ENCODE results near the gene CD276.
"Not testable (repeated sequence)": the region's sequence is repeated elsewhere in the genome, so short reads cannot be mapped to it uniquely, and the experiment has no call there.

CD276 gene

DNA sequence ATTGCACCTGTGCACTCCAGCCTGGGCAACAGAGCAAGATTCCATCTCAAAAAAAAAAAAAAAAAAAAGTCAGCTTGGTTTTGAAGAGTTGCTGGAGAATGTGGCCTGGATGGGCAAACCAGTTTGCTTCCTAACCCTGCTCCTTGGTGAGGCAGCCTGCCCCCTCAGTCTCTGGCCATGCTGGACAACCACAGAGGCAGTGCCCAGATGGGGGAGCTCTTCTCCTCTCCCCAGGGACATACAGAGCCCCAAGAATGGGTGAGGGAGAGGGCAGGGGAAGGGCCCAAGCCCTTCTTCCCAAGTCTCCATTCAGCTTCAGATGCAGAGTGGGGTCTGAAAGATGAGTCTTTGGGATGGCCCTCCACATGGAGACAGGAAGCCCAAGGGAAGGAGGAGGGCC lies 27.9 kb downstream of the CD276 start:
- H3K36me3 ChIP-seq (ENCODE audit: insufficient read depth, low read length), result peaks cover 61% of the 10 kb centered on the region

GRCh38 chr15:73714695-73715301 lies 30.6 kb downstream of the CD276 start:
- Histone ChIP-seq H3K4me3 (ENCODE audit: low read length) (no peak overlapping the region), H3K9me3 (ENCODE audit: insufficient read depth, low read depth, low read length) (no peaks in the 10 kb centered on the region), H3K4me1 (ENCODE audit: insufficient read depth, low read length) (no peaks in the 10 kb centered on the region), H3K27ac (ENCODE audit: low read depth, low read length) (no peak overlapping the region), H3K27me3 (ENCODE audit: insufficient read depth, low read length) (no peaks in the 10 kb centered on the region), H3K36me3 (ENCODE audit: insufficient read depth, low read length) (peaks cover 38% of the 10 kb centered on the region), H3K9ac (ENCODE audit: low read depth, low read length) (no peak overlapping the region)
- 96% methylated on average over 5 of the region's 5 CpGs for WGBS

More for the DNA sequence above, 27.9 kb downstream of the CD276 start:
- Histone ChIP-seq H3K4me1 (ENCODE audit: insufficient read depth, low read length) (no peaks in the 10 kb centered on the region), H3K9me3 (ENCODE audit: insufficient read depth, low read depth, low read length) (no peaks in the 10 kb centered on the region), H3K27ac (ENCODE audit: low read depth, low read length) (no peak overlapping the region), H3K9ac (ENCODE audit: low read depth, low read length) (no peak overlapping the region), H3K27me3 (ENCODE audit: insufficient read depth, low read length) (no peaks in the 10 kb centered on the region), H3K4me3 (ENCODE audit: low read length) (no peak overlapping the region)

- no peak overlapping the region for H3K27ac ChIP-seq (ENCODE audit: low read depth, low read length)
- peaks cover 32% of the 10 kb centered on the region for H3K36me3 ChIP-seq (ENCODE audit: insufficient read depth, low read length)
- H3K4me3 ChIP-seq (ENCODE audit: low read length), result no peak overlapping the region
- WGBS, result 92% methylated on average over 3 of the region's 3 CpGs
- no peaks in the 10 kb centered on the region for H3K27me3 ChIP-seq (ENCODE audit: insufficient read depth, low read length)
- H3K4me1 ChIP-seq (ENCODE audit: insufficient read depth, low read length), result no peaks in the 10 kb centered on the region
- H3K9me3 ChIP-seq (ENCODE audit: insufficient read depth, low read depth, low read length), result no peaks in the 10 kb centered on the region
- no peak overlapping the region for H3K9ac ChIP-seq (ENCODE audit: low read depth, low read length)
Observed at GRCh38 chr15:73715417-73715816, 31.2 kb downstream of the CD276 start.

GRCh38 chr15:73716417-73716816 lies 32.2 kb downstream of the CD276 start:
- 89% methylated on average over 6 of the region's 6 CpGs for WGBS
- Histone ChIP-seq H3K9me3 (ENCODE audit: insufficient read depth, low read depth, low read length) (no peaks in the 10 kb centered on the region), H3K36me3 (ENCODE audit: insufficient read depth, low read length) (peaks cover 22% of the 10 kb centered on the region), H3K4me3 (ENCODE audit: low read length) (no peak overlapping the region), H3K4me1 (ENCODE audit: insufficient read depth, low read length) (no peaks in the 10 kb centered on the region), H3K9ac (ENCODE audit: low read depth, low read length) (no peak overlapping the region), H3K27ac (ENCODE audit: low read depth, low read length) (no peak overlapping the region), H3K27me3 (ENCODE audit: insufficient read depth, low read length) (no peaks in the 10 kb centered on the region)

DNA sequence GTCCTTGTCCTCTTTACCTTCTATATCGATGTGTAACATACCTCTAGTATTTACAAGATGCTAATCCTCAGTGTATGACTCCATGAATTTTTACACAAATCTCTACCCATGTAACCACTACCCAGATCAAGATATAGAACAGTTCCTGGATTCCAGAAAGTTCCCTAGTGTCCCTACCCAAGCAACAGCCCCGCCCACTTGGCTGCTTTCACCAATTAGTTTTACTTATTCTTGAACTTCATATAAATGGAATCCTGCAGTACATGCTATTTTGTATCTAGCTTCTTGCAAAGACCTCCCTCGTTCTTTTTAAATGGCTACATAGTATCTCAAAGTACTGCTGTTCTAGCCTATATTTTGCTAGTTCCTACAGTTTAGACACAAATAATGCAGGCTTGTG lies 33.0 kb downstream of the CD276 start:
- 92% methylated on average over 3 of the region's 3 CpGs for WGBS
- Histone ChIP-seq H3K27me3 (ENCODE audit: insufficient read depth, low read length) (no peaks in the 10 kb centered on the region), H3K9ac (ENCODE audit: low read depth, low read length) (no peak overlapping the region), H3K4me1 (ENCODE audit: insufficient read depth, low read length) (no peaks in the 10 kb centered on the region), H3K9me3 (ENCODE audit: insufficient read depth, low read depth, low read length) (no peaks in the 10 kb centered on the region), H3K4me3 (ENCODE audit: low read length) (no peak overlapping the region), H3K36me3 (ENCODE audit: insufficient read depth, low read length) (peaks cover 19% of the 10 kb centered on the region), H3K27ac (ENCODE audit: low read depth, low read length) (no peak overlapping the region)

- Histone ChIP-seq H3K9ac (ENCODE audit: low read depth, low read length) (no peak overlapping the region), H3K27me3 (ENCODE audit: insufficient read depth, low read length) (no peaks in the 10 kb centered on the region), H3K36me3 (ENCODE audit: insufficient read depth, low read length) (peaks cover 13% of the 10 kb centered on the region), H3K4me3 (ENCODE audit: low read length) (no peak overlapping the region), H3K27ac (ENCODE audit: low read depth, low read length) (no peak overlapping the region), H3K9me3 (ENCODE audit: insufficient read depth, low read depth, low read length) (no peaks in the 10 kb centered on the region), H3K4me1 (ENCODE audit: insufficient read depth, low read length) (no peaks in the 10 kb centered on the region)
- 73% methylated on average over 11 of the region's 11 CpGs for WGBS
Observed at GRCh38 chr15:73717802-73718201, 33.6 kb downstream of the CD276 start.

GRCh38 chr15:73718694-73719093 lies 34.5 kb downstream of the CD276 start:
- Histone ChIP-seq H3K9me3 (ENCODE audit: insufficient read depth, low read depth, low read length) (no peaks in the 10 kb centered on the region), H3K27me3 (ENCODE audit: insufficient read depth, low read length) (no peaks in the 10 kb centered on the region), H3K27ac (ENCODE audit: low read depth, low read length) (no peak overlapping the region), H3K9ac (ENCODE audit: low read depth, low read length) (no peak overlapping the region), H3K4me1 (ENCODE audit: insufficient read depth, low read length) (no peaks in the 10 kb centered on the region), H3K4me3 (ENCODE audit: low read length) (no peak overlapping the region), H3K36me3 (ENCODE audit: insufficient read depth, low read length) (peaks cover 4% of the 10 kb centered on the region)
- 93% methylated on average over 4 of the region's 4 CpGs for WGBS

- 91% methylated on average over 3 of the region's 3 CpGs for WGBS
- H3K4me1 ChIP-seq (ENCODE audit: insufficient read depth, low read length), result no peaks in the 10 kb centered on the region
- no peak overlapping the region for H3K27ac ChIP-seq (ENCODE audit: low read depth, low read length)
- H3K4me3 ChIP-seq (ENCODE audit: low read length), result no peak overlapping the region
- H3K9me3 ChIP-seq (ENCODE audit: insufficient read depth, low read depth, low read length), result no peaks in the 10 kb centered on the region
- H3K27me3 ChIP-seq (ENCODE audit: insufficient read depth, low read length), result no peaks in the 10 kb centered on the region
- no peak overlapping the region for H3K9ac ChIP-seq (ENCODE audit: low read depth, low read length)
- H3K36me3 ChIP-seq (ENCODE audit: insufficient read depth, low read length), result no peaks in the 10 kb centered on the region
Observed at GRCh38 chr15:73722425-73722824, 38.2 kb downstream of the CD276 start.

DNA sequence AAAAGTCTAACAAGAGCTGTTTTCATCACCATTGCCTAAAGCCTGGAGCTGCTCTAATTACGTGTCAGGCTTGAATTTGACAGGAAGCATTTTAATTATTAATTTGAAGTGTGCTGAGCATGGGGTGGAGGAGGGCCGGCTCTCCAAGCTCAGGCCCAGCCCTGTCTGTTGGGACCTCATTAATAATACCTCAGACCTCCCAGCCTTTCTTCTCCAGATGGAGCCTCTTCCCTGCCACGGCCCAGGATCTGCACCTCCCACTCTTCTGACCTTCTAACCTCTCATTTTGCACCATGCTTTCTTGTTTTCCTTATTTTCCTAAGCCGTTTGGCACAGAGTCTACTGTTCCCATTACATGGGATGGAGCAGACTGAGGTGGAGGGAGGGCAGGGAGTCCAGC lies 39.0 kb downstream of the CD276 start:
- no peaks in the 10 kb centered on the region for H3K9me3 ChIP-seq (ENCODE audit: insufficient read depth, low read depth, low read length)
- WGBS, result 79% methylated on average over 4 of the region's 4 CpGs
- H3K36me3 ChIP-seq (ENCODE audit: insufficient read depth, low read length), result no peaks in the 10 kb centered on the region
- H3K4me1 ChIP-seq (ENCODE audit: insufficient read depth, low read length), result no peaks in the 10 kb centered on the region
- no peak overlapping the region for H3K4me3 ChIP-seq (ENCODE audit: low read length)
- no peak overlapping the region for H3K27ac ChIP-seq (ENCODE audit: low read depth, low read length)
- no peaks in the 10 kb centered on the region for H3K27me3 ChIP-seq (ENCODE audit: insufficient read depth, low read length)
- H3K9ac ChIP-seq (ENCODE audit: low read depth, low read length), result no peak overlapping the region

DNA sequence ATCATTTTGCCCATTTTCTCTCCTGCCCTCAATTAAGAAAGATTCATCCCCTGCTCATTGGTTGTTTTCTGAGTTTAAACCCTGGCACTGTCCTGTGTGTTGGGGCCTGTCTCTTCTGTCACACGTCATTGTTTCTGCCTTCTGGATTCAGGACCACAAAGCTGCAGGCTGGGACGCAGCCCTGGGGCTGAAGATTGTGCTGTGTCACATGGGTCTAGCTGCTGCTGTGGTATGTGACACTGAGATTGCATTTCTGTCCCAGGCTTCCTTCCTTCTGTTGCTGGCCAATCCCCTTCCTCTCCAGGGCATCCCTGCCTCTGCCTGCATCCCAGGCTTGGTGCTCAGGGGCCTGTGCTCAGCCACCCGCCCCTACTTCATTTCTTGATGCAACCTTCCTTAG lies 40.0 kb downstream of the CD276 start:
- Histone ChIP-seq H3K4me3 (ENCODE audit: low read length) (no peak overlapping the region), H3K27ac (ENCODE audit: low read depth, low read length) (no peak overlapping the region), H3K9ac (ENCODE audit: low read depth, low read length) (no peak overlapping the region), H3K36me3 (ENCODE audit: insufficient read depth, low read length) (no peaks in the 10 kb centered on the region), H3K27me3 (ENCODE audit: insufficient read depth, low read length) (no peaks in the 10 kb centered on the region), H3K9me3 (ENCODE audit: insufficient read depth, low read depth, low read length) (no peaks in the 10 kb centered on the region), H3K4me1 (ENCODE audit: insufficient read depth, low read length) (no peaks in the 10 kb centered on the region)
- WGBS, result 84% methylated on average over 3 of the region's 3 CpGs

DNA sequence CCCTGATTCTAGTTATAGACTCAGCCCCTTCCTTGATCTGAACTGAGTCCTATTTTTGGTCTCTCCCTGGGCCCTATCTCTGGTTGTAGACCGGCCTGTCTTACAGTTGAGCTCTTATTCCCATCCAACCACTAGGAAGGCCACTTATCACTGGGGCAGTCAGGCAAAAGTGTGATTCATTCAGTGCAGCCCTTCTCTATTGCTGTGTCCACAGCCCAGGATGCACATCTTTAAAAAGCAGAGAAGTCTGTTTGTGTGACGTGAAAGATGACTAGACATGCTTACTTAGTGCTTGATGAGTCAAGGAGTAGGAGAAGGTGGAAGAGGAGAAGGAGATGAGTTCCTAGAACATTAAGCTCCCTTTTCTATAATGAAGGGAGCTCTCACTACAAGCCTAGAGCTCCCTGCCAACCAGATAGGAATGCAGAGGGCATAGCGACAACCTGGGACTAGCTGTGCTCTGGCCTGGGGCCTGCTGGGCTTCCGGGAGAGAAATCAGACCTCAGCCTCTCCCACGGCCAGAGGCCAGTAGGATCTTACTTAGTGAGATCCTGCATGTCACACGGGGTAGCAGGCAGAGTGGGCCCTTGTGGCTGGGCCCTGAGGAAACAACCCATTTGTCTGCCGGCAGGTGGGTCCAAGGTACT lies 43.3 kb downstream of the CD276 start:
- WGBS, result 91% methylated on average over 7 of the region's 7 CpGs
- Histone ChIP-seq H3K27me3 (ENCODE audit: insufficient read depth, low read length) (no peaks in the 10 kb centered on the region), H3K27ac (ENCODE audit: low read depth, low read length) (no peak overlapping the region), H3K4me3 (ENCODE audit: low read length) (no peak overlapping the region), H3K36me3 (ENCODE audit: insufficient read depth, low read length) (no peaks in the 10 kb centered on the region), H3K4me1 (ENCODE audit: insufficient read depth, low read length) (no peaks in the 10 kb centered on the region), H3K9ac (ENCODE audit: low read depth, low read length) (no peak overlapping the region), H3K9me3 (ENCODE audit: insufficient read depth, low read depth, low read length) (no peaks in the 10 kb centered on the region)

DNA sequence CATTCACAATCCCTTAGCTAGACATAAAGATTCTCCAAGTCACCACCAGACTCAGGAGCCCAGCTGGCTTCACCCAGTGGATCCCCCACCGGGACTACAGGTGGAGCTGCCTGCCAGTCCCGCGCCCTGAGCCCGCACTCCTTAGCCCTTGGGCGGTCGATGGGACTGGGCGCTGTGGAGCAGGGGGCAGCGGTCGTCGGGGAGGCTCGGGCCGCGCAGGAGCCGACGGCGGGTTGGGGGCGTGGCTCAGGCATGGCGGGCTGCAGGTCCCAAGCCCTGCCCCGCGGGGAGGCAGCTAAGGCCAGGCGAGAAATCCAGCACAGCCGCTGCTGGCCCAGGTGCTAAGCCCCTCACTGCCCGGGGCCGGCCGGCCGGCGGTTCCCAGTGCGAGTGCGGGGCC lies 47.9 kb downstream of the CD276 start:
- H3K9me3 ChIP-seq (ENCODE audit: insufficient read depth, low read depth, low read length); H3K9ac ChIP-seq (ENCODE audit: low read depth, low read length); H3K36me3 ChIP-seq (ENCODE audit: insufficient read depth, low read length); H3K4me3 ChIP-seq (ENCODE audit: low read length); H3K27ac ChIP-seq (ENCODE audit: low read depth, low read length); H3K27me3 ChIP-seq (ENCODE audit: insufficient read depth, low read length); H3K4me1 ChIP-seq (ENCODE audit: insufficient read depth, low read length): not testable (repeated sequence)
- 90% methylated on average over 29 of the region's 29 CpGs for WGBS

Measured in HUES64 (cell line).